ENCODE data around the gene FAM199X.
"Not testable (repeated sequence)": the region's sequence is repeated elsewhere in the genome, so short reads cannot be mapped to it uniquely, and the experiment has no call there.

Gene FAM199X

GRCh38 chrX:104189837-104190236 lies 23.6 kb downstream of the FAM199X start:
- no peak for DNase-seq (ENCODE audit: low spot score)

- DNase-seq (ENCODE audit: low spot score), result no peak
Measured at GRCh38 chrX:104193485-104193884, 27.2 kb downstream of the FAM199X start.

GRCh38 chrX:104195013-104195412 lies 28.8 kb downstream of the FAM199X start:
- no peak for DNase-seq (ENCODE audit: low spot score)

GRCh38 chrX:104195489-104196084 lies 29.3 kb downstream of the FAM199X start:
- DNase-seq (ENCODE audit: low spot score), result peak; percentile 3

GRCh38 chrX:104205548-104205947 lies 39.3 kb downstream of the FAM199X start:
- no peak for DNase-seq (ENCODE audit: low spot score)

GRCh38 chrX:104211187-104211586 lies 44.9 kb downstream of the FAM199X start:
- DNase-seq (ENCODE audit: low spot score), result peak; percentile 3

GRCh38 chrX:104230060-104230459 lies 63.8 kb downstream of the FAM199X start:
- not testable (repeated sequence) for DNase-seq (ENCODE audit: low spot score)

Measured in HuH-7.5 (cell line).